GM23248 (cell line): Measurements from ENCODE around the gene ZBTB8A. TPM values are rescaled to one million over a fixed set of nuclear protein-coding genes. Genes with fewer than 3 reads are reported as not detected.
"Not testable (repeated sequence)": the region's sequence is repeated elsewhere in the genome, so short reads cannot be mapped to it uniquely, and the experiment has no call there.

Experiments
- DNase-seq: peaks from one replicate; pipeline ENCODE4 v3.0.0-alpha.2; 2015
- H2AFZ ChIP-seq: fragments of 200-600 bp; sonication (generic); 2 replicates; pipeline ENCODE4 v1.6.1; 2016; ENCODE audit warnings: antibody characterized with exemption
- H3F3A ChIP-seq: fragments of 200-600 bp; sonication (generic); 2 replicates; pipeline ENCODE4 v1.6.1; 2016; ENCODE audit warnings: mild to moderate bottlenecking, antibody characterized with exemption, mixed run types; ENCODE audit not compliant: insufficient read depth
- H3K27ac ChIP-seq: fragments of 200-600 bp; sonication (generic); 2 replicates; pipeline ENCODE4 v1.5.1; 2016; ENCODE audit warnings: mild to moderate bottlenecking
- H3K27me3 ChIP-seq: fragments of 200-600 bp; sonication (generic); replicated peaks from 2 replicates; pipeline ENCODE4 v1.6.1; 2016; ENCODE audit warnings: mild to moderate bottlenecking; ENCODE audit not compliant: insufficient read depth
- H3K36me3 ChIP-seq: fragments of 200-600 bp; sonication (generic); 2 replicates; pipeline ENCODE4 v1.6.1; 2016; ENCODE audit warnings: low read depth, mild to moderate bottlenecking
- H3K4me1 ChIP-seq: fragments of 200-600 bp; sonication (generic); 2 replicates; pipeline ENCODE4 v1.6.1; 2016; ENCODE audit warnings: mild to moderate bottlenecking; ENCODE audit not compliant: insufficient read depth
- H3K4me2 ChIP-seq: fragments of 200-600 bp; sonication (generic); one replicate; pipeline ENCODE4 v1.6.1; 2016; ENCODE audit warnings: mild to moderate bottlenecking; ENCODE audit not compliant: unreplicated experiment
- H3K4me3 ChIP-seq: fragments of 200-600 bp; sonication (generic); 2 replicates; pipeline ENCODE4 v1.5.1; 2016; ENCODE audit warnings: mild to moderate bottlenecking
- H3K79me2 ChIP-seq: fragments of 200-600 bp; sonication (generic); 2 replicates; pipeline ENCODE4 v1.6.1; 2016; ENCODE audit warnings: mild to moderate bottlenecking; ENCODE audit not compliant: insufficient read depth
- H3K9ac ChIP-seq: fragments of 200-600 bp; sonication (generic); 2 replicates; pipeline ENCODE4 v1.6.1; 2016; ENCODE audit warnings: mild to moderate bottlenecking
- H3K9me2 ChIP-seq: fragments of 200-600 bp; sonication (generic); 2 replicates; pipeline ENCODE4 v1.6.1; 2016; ENCODE audit warnings: mixed run types, mild to moderate bottlenecking, moderate library complexity; ENCODE audit not compliant: insufficient read depth
- H3K9me3 ChIP-seq: fragments of 200-600 bp; sonication (generic); one replicate; pipeline ENCODE4 v1.6.1; 2017; ENCODE audit warnings: low read depth
- H4K20me1 ChIP-seq: fragments of 200-600 bp; sonication (generic); 2 replicates; pipeline ENCODE4 v1.6.0; 2016; ENCODE audit not compliant: insufficient read depth
- EZH2 ChIP-seq: fragments of 200-600 bp; sonication (generic); IDR thresholded peaks from 2 replicates; pipeline ENCODE4 v1.6.1; 2018; ENCODE audit warnings: antibody characterized with exemption, mild to moderate bottlenecking; ENCODE audit not compliant: insufficient read depth, poor library complexity, severe bottlenecking
- EZH2phosphoT487 ChIP-seq: fragments of 200-600 bp; sonication (generic); IDR thresholded peaks from 2 replicates; pipeline ENCODE4 v1.6.1; 2018; ENCODE audit warnings: antibody characterized with exemption, moderate library complexity, mild to moderate bottlenecking, low read depth; ENCODE audit not compliant: insufficient read depth
- WGBS, 2 experiments: methylation state at CpG; one replicate each; pipeline ENCODE4 v1.1.6; 2015 to 2017; ENCODE audit warnings: low lambda C conversion rate in 2 of 2, low coverage in 1 of 2; ENCODE audit errors: missing lambda C conversion rate in 2 of 2; 5-methylcytosine and 5-hydroxymethylcytosine counted together
- in situ Hi-C: fragments of 300-500 bp; cut with MboI; formaldehyde crosslinking; loops from 2 replicates; pipeline ENCODE4 v1.15.0; 2020
- polyA plus RNA-seq: library from polyadenylated mRNA; unstranded; fragments of >200 nt; fragmentation: Nextera tagmentation; extraction: Ambion mirVana; gene quantifications from 2 replicates; pipeline ENCODE4 v1.2.1, GENCODE V29; 2016
- total RNA-seq: library from RNA; depleted of rRNA; stranded (reverse); fragments of >200 nt; shearing (Covaris generic); gene quantifications from 2 replicates; pipeline ENCODE4 v1.2.3, GENCODE V29; 2014

The ZBTB8A gene
- total and polyA plus RNA-seq, 2 experiments from 2014 or later = 5.6 to 8.5 TPM

DNA sequence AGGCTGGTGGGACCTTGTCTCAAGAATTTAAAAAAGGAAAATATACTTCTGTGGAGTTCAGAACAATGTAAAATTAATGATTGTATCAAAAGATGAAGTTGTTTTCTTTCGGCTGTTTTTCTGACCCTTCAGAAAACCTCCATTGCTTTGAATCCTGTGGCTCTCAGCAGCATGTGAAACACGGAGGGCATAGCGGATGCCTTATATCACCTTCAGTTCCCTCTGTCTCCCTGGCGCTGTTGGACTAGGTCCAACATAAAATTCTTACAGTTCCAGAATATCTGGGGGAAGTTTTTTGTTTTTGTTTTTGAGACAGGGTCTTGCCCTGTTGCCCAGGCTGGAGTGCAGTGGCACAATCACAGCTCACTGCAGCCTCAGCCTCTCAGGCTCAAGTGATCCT is 7.4 kb downstream of the ZBTB8A start:
- no peak for DNase-seq
- H3K79me2 ChIP-seq = peaks cover 79% of the 10 kb centered on the region
- no peaks in the 10 kb centered on the region for H3K9me2 ChIP-seq
- 98 to 99% methylated on average over 4 of the region's 4 CpGs for WGBS, 2 experiments
- no peaks in the 10 kb centered on the region for H3K9me3 ChIP-seq
- H3K36me3 ChIP-seq = no peaks in the 10 kb centered on the region
- H3K4me3 ChIP-seq = no peak overlapping the region
- H2AFZ ChIP-seq = no peak overlapping the region
- no peak overlapping the region for H3K4me2 ChIP-seq
- no peaks in the 10 kb centered on the region for H3K27me3 ChIP-seq
- H3K27ac ChIP-seq = no peak overlapping the region
- H3K9ac ChIP-seq = no peak overlapping the region
- no peak for TF ChIP-seq EZH2phosphoT487
- TF ChIP-seq EZH2 = no peak
- no peaks in the 10 kb centered on the region for H3F3A ChIP-seq
- no peaks in the 10 kb centered on the region; the same call in 1 of the 2 replicates for H4K20me1 ChIP-seq
- H3K4me1 ChIP-seq = no peaks in the 10 kb centered on the region
- in situ Hi-C loops = no loop called here

DNA sequence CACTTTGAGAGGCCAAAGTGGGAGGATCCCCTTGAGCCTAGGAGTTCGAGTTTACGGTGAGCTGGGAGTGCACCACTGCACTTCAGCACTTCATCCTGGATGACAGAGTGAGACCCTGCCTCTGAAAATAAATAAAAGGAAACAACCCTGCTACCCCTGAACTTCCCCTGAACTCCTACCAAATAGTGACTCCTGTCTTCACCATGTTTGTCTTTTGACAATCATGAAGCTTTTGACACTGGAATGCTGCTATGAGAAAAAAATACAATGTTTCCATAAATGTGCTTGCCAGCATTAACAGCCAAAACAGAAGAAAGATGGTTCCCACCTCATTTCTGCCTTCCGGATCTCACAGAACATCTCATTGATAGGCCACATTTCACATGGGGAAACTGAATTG is 10.4 kb downstream of the ZBTB8A start:
- in situ Hi-C loops = no loop called here
- Histone ChIP-seq H3K9ac (no peak overlapping the region), H3K4me3 (no peak overlapping the region), H3K4me2 (no peak overlapping the region), H3F3A (no peaks in the 10 kb centered on the region), H3K79me2 (peaks cover 49% of the 10 kb centered on the region), H2AFZ (no peak overlapping the region), H3K27me3 (no peaks in the 10 kb centered on the region), H3K36me3 (no peaks in the 10 kb centered on the region), H3K9me3 (no peaks in the 10 kb centered on the region), H3K9me2 (no peaks in the 10 kb centered on the region), H4K20me1 (no peaks in the 10 kb centered on the region), H3K4me1 (no peaks in the 10 kb centered on the region), H3K27ac (no peak overlapping the region)
- 77 to 78% methylated on average over 3 of the region's 3 CpGs for WGBS, 2 experiments
- TF ChIP-seq EZH2 (no peak), EZH2phosphoT487 (no peak)
- DNase-seq = no peak

DNA sequence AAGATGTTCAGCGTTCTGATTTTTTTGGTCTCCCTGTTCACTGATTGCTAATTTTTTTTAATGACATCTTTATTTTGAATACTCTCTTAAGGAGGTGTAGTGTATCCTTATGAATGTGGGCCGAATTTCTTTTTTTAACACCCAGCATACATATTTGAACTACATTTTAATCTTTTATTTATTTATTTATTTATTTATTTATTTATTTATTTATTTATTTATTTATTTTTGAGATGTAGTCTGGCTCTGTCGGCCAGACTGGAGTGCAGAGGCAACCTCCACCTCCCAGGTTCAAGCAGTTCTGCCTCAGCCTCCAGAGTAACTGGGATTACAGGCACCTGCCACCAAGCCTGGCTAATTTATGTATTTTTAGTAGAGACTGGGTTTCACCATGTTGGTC is 15.1 kb downstream of the ZBTB8A start:
- no peak for DNase-seq
- Histone ChIP-seq H3K27ac (no peak overlapping the region), H3K36me3 (no peaks in the 10 kb centered on the region), H3K9me2 (no peaks in the 10 kb centered on the region), H3K4me3 (no peak overlapping the region), H3K4me2 (no peak overlapping the region), H2AFZ (no peak overlapping the region), H3K9ac (no peak overlapping the region), H3K27me3 (no peaks in the 10 kb centered on the region), H3F3A (no peaks in the 10 kb centered on the region), H3K4me1 (no peaks in the 10 kb centered on the region), H3K79me2 (peaks cover 14% of the 10 kb centered on the region), H3K9me3 (no peaks in the 10 kb centered on the region), H4K20me1 (no peaks in the 10 kb centered on the region)
- in situ Hi-C loops = no loop called here
- WGBS, 2 experiments = 97 to 98% methylated on average over 3 of the region's 3 CpGs
- no peak for TF ChIP-seq EZH2
- TF ChIP-seq EZH2phosphoT487 = no peak

DNA sequence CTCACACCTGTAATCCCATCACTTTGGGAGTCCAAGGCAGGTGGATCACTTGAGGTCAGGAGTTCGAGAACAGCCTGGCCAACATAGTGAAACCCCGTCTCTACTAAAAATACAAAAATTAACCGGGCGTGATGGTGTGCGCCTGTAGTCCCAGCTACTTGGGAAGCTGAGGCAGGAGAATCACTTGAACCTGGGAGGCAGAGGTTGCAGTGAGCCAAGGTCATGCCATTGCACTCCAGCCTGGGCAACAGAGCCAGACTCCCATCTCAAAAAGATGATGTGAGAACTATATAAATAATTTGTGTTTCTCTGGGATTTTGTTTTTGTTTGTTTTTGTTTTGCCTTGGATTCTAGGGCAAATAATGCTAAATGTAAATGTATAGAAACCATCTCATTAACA is 17.8 kb downstream of the ZBTB8A start:
- H3K4me1 ChIP-seq, H3K79me2 ChIP-seq, H3K9ac ChIP-seq, H3K9me2 ChIP-seq, DNase-seq, H3K27ac ChIP-seq, H4K20me1 ChIP-seq, H2AFZ ChIP-seq, H3K9me3 ChIP-seq, H3K4me2 ChIP-seq, H3F3A ChIP-seq, H3K36me3 ChIP-seq, H3K4me3 ChIP-seq, in situ Hi-C loops, H3K27me3 ChIP-seq: not testable (repeated sequence)
- 88 to 100% methylated on average over 5 of the region's 5 CpGs for WGBS, 2 experiments

DNA sequence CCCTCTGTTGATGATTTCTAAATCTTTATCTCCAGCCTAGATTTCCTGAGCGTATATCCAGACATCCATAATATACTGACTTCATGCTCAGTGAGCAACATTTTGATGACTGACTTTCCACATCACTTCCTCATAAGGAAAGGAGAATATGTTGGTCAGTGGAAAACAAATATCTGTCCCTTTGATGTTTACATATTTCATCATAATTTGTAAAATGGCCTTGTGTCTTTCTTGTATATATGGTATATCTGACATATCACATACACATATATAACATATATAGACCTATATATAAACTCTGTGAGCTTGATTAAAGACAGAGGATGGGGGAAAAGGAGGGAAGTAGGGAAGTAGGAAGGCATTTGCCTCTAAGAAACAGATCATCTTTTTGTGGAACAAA is 18.6 kb downstream of the ZBTB8A start:
- no peak overlapping the region for H3K4me2 ChIP-seq
- H3K9me3 ChIP-seq = no peaks in the 10 kb centered on the region
- H3K4me3 ChIP-seq = no peak overlapping the region
- H4K20me1 ChIP-seq = no peaks in the 10 kb centered on the region
- H3K9me2 ChIP-seq = no peaks in the 10 kb centered on the region
- no peaks in the 10 kb centered on the region for H3K27me3 ChIP-seq
- no peaks in the 10 kb centered on the region for H3K79me2 ChIP-seq
- H3K4me1 ChIP-seq = no peaks in the 10 kb centered on the region
- DNase-seq = no peak
- no peak overlapping the region for H3K27ac ChIP-seq
- H2AFZ ChIP-seq = no peak overlapping the region
- WGBS, 2 experiments = 71 to 90% methylated on average over 1 of the region's 1 CpG
- H3K9ac ChIP-seq = no peak overlapping the region
- in situ Hi-C loops = no loop called here
- H3K36me3 ChIP-seq = no peaks in the 10 kb centered on the region
- no peaks in the 10 kb centered on the region for H3F3A ChIP-seq
- TF ChIP-seq EZH2phosphoT487 (no peak), EZH2 (no peak)
